HFFc6 (cell line): ENCODE data around the gene PTPRA. TPM values are rescaled to one million over a fixed set of nuclear protein-coding genes. Genes with fewer than 3 reads are reported as not detected.
A peak's percentile ranks its signal among the peaks of the same experiment; 100 is the strongest.
"Not testable (repeated sequence)": the region's sequence is repeated elsewhere in the genome, so short reads cannot be mapped to it uniquely, and the experiment has no call there.

ENCODE experiments used
- DNase-seq: peaks from one replicate; pipeline ENCODE4 v3.0.0-alpha.2; 2018
- H3K27ac Mint-ChIP-seq: 2 replicates; pipeline ENCODE4 v1.8.0; 2020; ENCODE audit warnings: mild to moderate bottlenecking, mixed read lengths
- H3K27me3 Mint-ChIP-seq: 2 replicates; pipeline ENCODE4 v1.8.0; 2021; ENCODE audit warnings: mild to moderate bottlenecking, moderate library complexity, mixed read lengths; ENCODE audit not compliant: insufficient read depth
- H3K36me3 Mint-ChIP-seq: 2 replicates; pipeline ENCODE4 v1.8.0; 2021; ENCODE audit warnings: low read depth, mixed read lengths
- H3K4me1 Mint-ChIP-seq: 2 replicates; pipeline ENCODE4 v1.8.0; 2020; ENCODE audit warnings: low read depth, mixed read lengths
- H3K4me3 Mint-ChIP-seq: 2 replicates; pipeline ENCODE4 v1.8.0; 2020; ENCODE audit warnings: mild to moderate bottlenecking, moderate library complexity, mixed read lengths
- H3K9me3 Mint-ChIP-seq: 2 replicates; pipeline ENCODE4 v1.8.0; 2020; ENCODE audit warnings: mild to moderate bottlenecking, mixed read lengths
- CTCF ChIP-seq: fragments of 200-600 bp; sonication (generic); IDR thresholded peaks from 2 replicates; pipeline ENCODE4 v1.5.0; 2021; ENCODE audit warnings: antibody characterized with exemption, mild to moderate bottlenecking
- total RNA-seq, 6 experiments: library from RNA; stranded (reverse); fragmentation: NEBNext Ultra II Directional; extraction: Animal tissue kit (Norgen Biotek cat#: 25700); gene quantifications; 2 replicates in 1 of 6; 3 replicates in 5 of 6; pipeline ENCODE4 v1.2.3, GENCODE V29; 2021

The PTPRA gene
- total RNA-seq, 6 experiments from 2014 or later, result 44.3 to 54.4 (median 48.7) TPM

GRCh38 chr20:2889797-2890196 lies 16.5 kb downstream of the PTPRA start:
- Mint-ChIP-seq H3K36me3 (peaks cover 9% of the 10 kb centered on the region; the same call in 1 of the 2 replicates), H3K4me3 (no peak overlapping the region), H3K27me3 (peaks cover 5% of the 10 kb centered on the region; the same call in 1 of the 2 replicates)

GRCh38 chr20:2890742-2891141 lies 17.5 kb downstream of the PTPRA start:
- H3K4me1 Mint-ChIP-seq, result peaks cover 29% of the 10 kb centered on the region
- peaks cover 5% of the 10 kb centered on the region; the same call in 1 of the 2 replicates for H3K27me3 Mint-ChIP-seq
- H3K9me3 Mint-ChIP-seq, result peaks cover 3% of the 10 kb centered on the region
- peaks cover 12% of the 10 kb centered on the region; the same call in 1 of the 2 replicates for H3K36me3 Mint-ChIP-seq
- peak; percentile 52 for DNase-seq
- TF ChIP-seq CTCF, result no peak
- peak overlapping the region; percentile 21 for H3K4me3 Mint-ChIP-seq
- peak overlapping the region; percentile 78 for H3K27ac Mint-ChIP-seq

More at GRCh38 chr20:2889797-2890196, 16.5 kb downstream of the PTPRA start:
- Mint-ChIP-seq H3K4me1 (peaks cover 38% of the 10 kb centered on the region), H3K27ac (no peak overlapping the region; the same call in 1 of the 2 replicates), H3K9me3 (no peaks in the 10 kb centered on the region)
- no peak for TF ChIP-seq CTCF
- no peak for DNase-seq

- Mint-ChIP-seq H3K36me3 (peaks cover 15% of the 10 kb centered on the region; the same call in 1 of the 2 replicates), H3K4me1 (peaks cover 29% of the 10 kb centered on the region), H3K27ac (peak overlapping the region; percentile 78), H3K27me3 (peaks cover 5% of the 10 kb centered on the region; the same call in 1 of the 2 replicates), H3K4me3 (peak overlapping the region; percentile 21), H3K9me3 (peaks cover 6% of the 10 kb centered on the region)
- no peak for DNase-seq
- TF ChIP-seq CTCF, result no peak
Observed at GRCh38 chr20:2891343-2891742, 18.1 kb downstream of the PTPRA start.

GRCh38 chr20:2892376-2892775 lies 19.1 kb downstream of the PTPRA start:
- Mint-ChIP-seq H3K36me3 (peaks cover 18% of the 10 kb centered on the region; the same call in 1 of the 2 replicates), H3K27me3 (peaks cover 5% of the 10 kb centered on the region; the same call in 1 of the 2 replicates), H3K9me3 (peaks cover 9% of the 10 kb centered on the region), H3K4me3 (no peak overlapping the region), H3K4me1 (peaks cover 29% of the 10 kb centered on the region), H3K27ac (no peak overlapping the region)
- DNase-seq, result no peak
- TF ChIP-seq CTCF, result no peak

GRCh38 chr20:2894221-2894620 lies 20.9 kb downstream of the PTPRA start:
- Mint-ChIP-seq H3K27ac (no peak overlapping the region), H3K9me3 (peaks cover 9% of the 10 kb centered on the region), H3K36me3 (peaks cover 18% of the 10 kb centered on the region; the same call in 1 of the 2 replicates), H3K4me1 (peaks cover 24% of the 10 kb centered on the region), H3K27me3 (peaks cover 5% of the 10 kb centered on the region; the same call in 1 of the 2 replicates), H3K4me3 (no peak overlapping the region)
- TF ChIP-seq CTCF, result no peak
- DNase-seq, result no peak

- H3K4me3 Mint-ChIP-seq, H3K27ac Mint-ChIP-seq, H3K27me3 Mint-ChIP-seq, DNase-seq, H3K9me3 Mint-ChIP-seq: not testable (repeated sequence)
- Mint-ChIP-seq H3K36me3 (peaks cover 18% of the 10 kb centered on the region; the same call in 1 of the 2 replicates), H3K4me1 (peaks cover 15% of the 10 kb centered on the region)
Observed at GRCh38 chr20:2895154-2895553, 21.9 kb downstream of the PTPRA start.
